HepG2 (cell line): Measurements from ENCODE around the gene CEACAM3. TPM values are rescaled to one million over a fixed set of nuclear protein-coding genes. Genes with fewer than 3 reads are reported as not detected.

Experiments
- BHLHE40 ChIP-seq: IDR thresholded peaks from 2 replicates; pipeline ENCODE4 v1.6.1; 2011; ENCODE audit warnings: low read length, improper control_type of control experiment
- CBFB ChIP-seq: sonication (generic); formaldehyde crosslinking; IDR thresholded peaks from 2 replicates; pipeline ENCODE4 v1.4.0; 2020; ENCODE audit warnings: missing genetic modification reagents
- ETV6 ChIP-seq: sonication (generic); formaldehyde crosslinking; conservative IDR thresholded peaks from 2 replicates; pipeline ENCODE4 v1.4.0; 2020; ENCODE audit warnings: missing genetic modification reagents
- HNRNPL ChIP-seq: fragments of 200-400 bp; formaldehyde crosslinking; IDR thresholded peaks from 2 replicates; pipeline ENCODE4 v1.6.1; 2017; ENCODE audit warnings: mild to moderate bottlenecking, low read depth, low read length
- NR2F1 ChIP-seq, 2 experiments: fragments of 450-650 bp in 1 of 2; formaldehyde crosslinking in 1 of 2; IDR thresholded peaks; 2 replicates each; pipeline versions ENCODE4 v1.5.0 to v1.6.1; 2016 to 2020; ENCODE audit warnings: mild to moderate bottlenecking in 1 of 2, missing compliant biosample characterization in 1 of 2, missing genetic modification reagents in 1 of 2, moderate library complexity in 1 of 2
- NR2F6 ChIP-seq, 2 experiments: IDR thresholded peaks; 2 replicates each; pipeline ENCODE4 v1.6.1; 2016; ENCODE audit warnings: antibody characterized with exemption in 1 of 2, mild to moderate bottlenecking in 1 of 2
- POGZ ChIP-seq: sonication (generic); formaldehyde crosslinking; IDR thresholded peaks from 2 replicates; pipeline ENCODE4 v1.4.0; 2020; ENCODE audit warnings: mild to moderate bottlenecking, missing genetic modification reagents
- STAG1 ChIP-seq: sonication (generic); formaldehyde crosslinking; IDR thresholded peaks from 2 replicates; pipeline ENCODE4 v1.4.0; 2020; ENCODE audit warnings: missing genetic modification reagents
- ZEB1 ChIP-seq: IDR thresholded peaks from 2 replicates; pipeline ENCODE4 v1.6.1; 2012; ENCODE audit warnings: mild to moderate bottlenecking, low read depth, inconsistent platforms; ENCODE audit not compliant: insufficient replicate concordance
- polyA plus RNA-seq, 8 experiments: library from polyadenylated mRNA; depleted of rRNA in 3 of 8; stranded (reverse) in 7 of 8; unstranded in 1 of 8; fragments of >200 nt; fragmentation: Illumina TruSeq in 4 of 8; extraction: Trizol in 4 of 8; gene quantifications; 2 replicates each; pipeline versions ENCODE4 v1.2.1 to v1.2.3, GENCODE V29; 2011 to 2016; ENCODE audit warnings: low read depth in 4 of 8, missing spikeins in 1 of 8, mixed read lengths in 1 of 8; ENCODE audit not compliant: insufficient read depth in 1 of 8
- total RNA-seq, 5 experiments: library from RNA; depleted of rRNA; stranded (reverse); fragments of >200 nt; fragmentation: Illumina TruSeq; extraction: Trizol; gene quantifications; 2 replicates each; pipeline ENCODE4 v1.2.3, GENCODE V29; 2016; ENCODE audit warnings: low read depth in 1 of 5
- TF ChIP-seq, protein P1 (sequence below): sonication (generic); formaldehyde crosslinking; IDR thresholded peaks from 2 replicates; pipeline ENCODE4 v1.9.0; 2022; ENCODE audit warnings: low read depth, missing genetic modification reagents
- TF ChIP-seq, protein P2 (sequence below): IDR thresholded peaks from 2 replicates; pipeline ENCODE4 v1.6.1; 2016; ENCODE audit warnings: mild to moderate bottlenecking, missing biosample characterization, missing genetic modification reagents
- TF ChIP-seq, protein P3 (sequence below): sonication (generic); formaldehyde crosslinking; IDR thresholded peaks from 2 replicates; pipeline ENCODE4 v1.4.0; 2020; ENCODE audit warnings: mild to moderate bottlenecking, missing genetic modification reagents
- TF ChIP-seq, protein P4 (sequence below): sonication (generic); formaldehyde crosslinking; IDR thresholded peaks from 2 replicates; pipeline ENCODE4 v1.5.0; 2020; ENCODE audit warnings: missing genetic modification reagents
- TF ChIP-seq, protein P5 (sequence below): IDR thresholded peaks from 2 replicates; pipeline ENCODE4 v1.6.1; 2012; ENCODE audit warnings: low read depth, low read length, improper control_type of control experiment
- TF ChIP-seq, protein P6 (sequence below): IDR thresholded peaks from 2 replicates; pipeline ENCODE4 v1.6.1; 2016

Gene CEACAM3
- total and polyA plus RNA-seq, 2 of the 13 experiments (the other 11 are each of a cell fraction or from before 2014, with no cell fraction given): not detected

DNA sequence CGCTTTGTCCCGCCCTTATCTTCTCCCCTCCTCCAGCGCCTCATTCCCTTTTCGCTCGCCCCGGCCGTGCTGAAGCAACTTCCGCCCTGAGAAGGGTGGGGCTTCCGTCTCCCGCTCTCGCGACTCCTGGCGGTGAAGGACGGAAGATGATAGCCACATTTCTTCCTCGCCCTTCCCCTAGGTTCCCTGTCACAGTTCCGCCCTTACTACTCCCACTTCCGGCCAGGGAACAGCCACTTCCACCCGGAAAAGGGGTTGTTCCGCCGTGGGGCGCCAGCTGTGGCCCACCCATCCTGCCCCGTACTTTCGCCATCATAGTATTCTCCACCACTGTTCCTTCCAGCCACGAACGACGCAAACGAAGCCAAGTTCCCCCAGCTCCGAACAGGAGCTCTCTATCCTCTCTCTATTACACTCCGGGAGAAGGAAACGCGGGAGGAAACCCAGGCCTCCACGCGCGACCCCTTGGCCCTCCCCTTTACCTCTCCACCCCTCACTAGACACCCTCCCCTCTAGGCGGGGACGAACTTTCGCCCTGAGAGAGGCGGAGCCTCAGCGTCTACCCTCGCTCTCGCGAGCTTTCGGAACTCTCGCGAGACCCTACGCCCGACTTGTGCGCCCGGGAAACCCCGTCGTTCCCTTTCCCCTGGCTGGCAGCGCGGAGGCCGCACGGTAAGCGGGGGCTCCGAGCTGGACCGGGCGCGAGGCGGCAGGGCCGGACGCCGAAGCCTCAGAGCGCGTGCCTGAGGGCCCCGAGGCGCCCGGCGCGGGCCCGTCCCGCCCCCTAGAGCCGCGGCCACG, 63.4 kb downstream of the CEACAM3 start, which contains the start of gene RPS19 (continued):
- TF ChIP-seq, protein P1, sequence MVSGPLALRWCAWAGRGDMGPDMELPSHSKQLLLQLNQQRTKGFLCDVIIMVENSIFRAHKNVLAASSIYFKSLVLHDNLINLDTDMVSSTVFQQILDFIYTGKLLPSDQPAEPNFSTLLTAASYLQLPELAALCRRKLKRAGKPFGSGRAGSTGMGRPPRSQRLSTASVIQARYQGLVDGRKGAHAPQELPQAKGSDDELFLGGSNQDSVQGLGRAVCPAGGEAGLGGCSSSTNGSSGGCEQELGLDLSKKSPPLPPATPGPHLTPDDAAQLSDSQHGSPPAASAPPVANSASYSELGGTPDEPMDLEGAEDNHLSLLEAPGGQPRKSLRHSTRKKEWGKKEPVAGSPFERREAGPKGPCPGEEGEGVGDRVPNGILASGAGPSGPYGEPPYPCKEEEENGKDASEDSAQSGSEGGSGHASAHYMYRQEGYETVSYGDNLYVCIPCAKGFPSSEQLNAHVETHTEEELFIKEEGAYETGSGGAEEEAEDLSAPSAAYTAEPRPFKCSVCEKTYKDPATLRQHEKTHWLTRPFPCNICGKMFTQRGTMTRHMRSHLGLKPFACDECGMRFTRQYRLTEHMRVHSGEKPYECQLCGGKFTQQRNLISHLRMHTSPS (CRISPR knock-in tag): no peak
- TF ChIP-seq NR2F6 (IDR thresholded peaks at IDR 0.05): peak; percentile 18; the same call in 1 of the 2 replicates
- TF ChIP-seq NR2F6 (CRISPR knock-in tag; IDR thresholded peaks at IDR 0.05): peak; percentile 37
- TF ChIP-seq, protein P2, sequence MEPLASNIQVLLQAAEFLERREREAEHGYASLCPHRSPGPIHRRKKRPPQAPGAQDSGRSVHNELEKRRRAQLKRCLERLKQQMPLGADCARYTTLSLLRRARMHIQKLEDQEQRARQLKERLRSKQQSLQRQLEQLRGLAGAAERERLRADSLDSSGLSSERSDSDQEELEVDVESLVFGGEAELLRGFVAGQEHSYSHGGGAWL: 0 out of 2 replicates have a peak, but pooled peaks have one; percentile 33
- TF ChIP-seq NR2F1 (CRISPR knock-in tag; IDR thresholded peaks at IDR 0.05): peak in 1 of 2 experiments; percentile 22; a peak in 1 of 4 replicates
- TF ChIP-seq, protein P3, sequence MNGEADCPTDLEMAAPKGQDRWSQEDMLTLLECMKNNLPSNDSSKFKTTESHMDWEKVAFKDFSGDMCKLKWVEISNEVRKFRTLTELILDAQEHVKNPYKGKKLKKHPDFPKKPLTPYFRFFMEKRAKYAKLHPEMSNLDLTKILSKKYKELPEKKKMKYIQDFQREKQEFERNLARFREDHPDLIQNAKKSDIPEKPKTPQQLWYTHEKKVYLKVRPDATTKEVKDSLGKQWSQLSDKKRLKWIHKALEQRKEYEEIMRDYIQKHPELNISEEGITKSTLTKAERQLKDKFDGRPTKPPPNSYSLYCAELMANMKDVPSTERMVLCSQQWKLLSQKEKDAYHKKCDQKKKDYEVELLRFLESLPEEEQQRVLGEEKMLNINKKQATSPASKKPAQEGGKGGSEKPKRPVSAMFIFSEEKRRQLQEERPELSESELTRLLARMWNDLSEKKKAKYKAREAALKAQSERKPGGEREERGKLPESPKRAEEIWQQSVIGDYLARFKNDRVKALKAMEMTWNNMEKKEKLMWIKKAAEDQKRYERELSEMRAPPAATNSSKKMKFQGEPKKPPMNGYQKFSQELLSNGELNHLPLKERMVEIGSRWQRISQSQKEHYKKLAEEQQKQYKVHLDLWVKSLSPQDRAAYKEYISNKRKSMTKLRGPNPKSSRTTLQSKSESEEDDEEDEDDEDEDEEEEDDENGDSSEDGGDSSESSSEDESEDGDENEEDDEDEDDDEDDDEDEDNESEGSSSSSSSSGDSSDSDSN (CRISPR knock-in tag): peak; percentile 53
- TF ChIP-seq CBFB (CRISPR knock-in tag): peak; percentile 70; the same call in 1 of the 2 replicates
- TF ChIP-seq, protein P4, sequence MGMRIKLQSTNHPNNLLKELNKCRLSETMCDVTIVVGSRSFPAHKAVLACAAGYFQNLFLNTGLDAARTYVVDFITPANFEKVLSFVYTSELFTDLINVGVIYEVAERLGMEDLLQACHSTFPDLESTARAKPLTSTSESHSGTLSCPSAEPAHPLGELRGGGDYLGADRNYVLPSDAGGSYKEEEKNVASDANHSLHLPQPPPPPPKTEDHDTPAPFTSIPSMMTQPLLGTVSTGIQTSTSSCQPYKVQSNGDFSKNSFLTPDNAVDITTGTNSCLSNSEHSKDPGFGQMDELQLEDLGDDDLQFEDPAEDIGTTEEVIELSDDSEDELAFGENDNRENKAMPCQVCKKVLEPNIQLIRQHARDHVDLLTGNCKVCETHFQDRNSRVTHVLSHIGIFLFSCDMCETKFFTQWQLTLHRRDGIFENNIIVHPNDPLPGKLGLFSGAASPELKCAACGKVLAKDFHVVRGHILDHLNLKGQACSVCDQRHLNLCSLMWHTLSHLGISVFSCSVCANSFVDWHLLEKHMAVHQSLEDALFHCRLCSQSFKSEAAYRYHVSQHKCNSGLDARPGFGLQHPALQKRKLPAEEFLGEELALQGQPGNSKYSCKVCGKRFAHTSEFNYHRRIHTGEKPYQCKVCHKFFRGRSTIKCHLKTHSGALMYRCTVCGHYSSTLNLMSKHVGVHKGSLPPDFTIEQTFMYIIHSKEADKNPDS (CRISPR knock-in tag): no peak
- no peak for TF ChIP-seq BHLHE40
- TF ChIP-seq ZEB1: no peak
- TF ChIP-seq, protein P5, sequence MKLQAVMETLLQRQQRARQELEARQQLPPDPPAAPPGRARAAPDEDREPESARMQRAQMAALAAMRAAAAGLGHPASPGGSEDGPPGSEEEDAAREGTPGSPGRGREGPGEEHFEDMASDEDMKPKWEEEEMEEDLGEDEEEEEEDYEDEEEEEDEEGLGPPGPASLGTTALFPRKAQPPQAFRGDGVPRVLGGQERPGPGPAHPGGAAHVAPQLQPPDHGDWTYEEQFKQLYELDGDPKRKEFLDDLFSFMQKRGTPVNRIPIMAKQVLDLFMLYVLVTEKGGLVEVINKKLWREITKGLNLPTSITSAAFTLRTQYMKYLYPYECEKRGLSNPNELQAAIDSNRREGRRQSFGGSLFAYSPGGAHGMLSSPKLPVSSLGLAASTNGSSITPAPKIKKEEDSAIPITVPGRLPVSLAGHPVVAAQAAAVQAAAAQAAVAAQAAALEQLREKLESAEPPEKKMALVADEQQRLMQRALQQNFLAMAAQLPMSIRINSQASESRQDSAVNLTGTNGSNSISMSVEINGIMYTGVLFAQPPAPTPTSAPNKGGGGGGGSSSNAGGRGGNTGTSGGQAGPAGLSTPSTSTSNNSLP: peak; percentile 41; the same call in 1 of the 2 replicates
- TF ChIP-seq STAG1 (CRISPR knock-in tag): no peak
- no peak for TF ChIP-seq HNRNPL
- TF ChIP-seq, protein P6, sequence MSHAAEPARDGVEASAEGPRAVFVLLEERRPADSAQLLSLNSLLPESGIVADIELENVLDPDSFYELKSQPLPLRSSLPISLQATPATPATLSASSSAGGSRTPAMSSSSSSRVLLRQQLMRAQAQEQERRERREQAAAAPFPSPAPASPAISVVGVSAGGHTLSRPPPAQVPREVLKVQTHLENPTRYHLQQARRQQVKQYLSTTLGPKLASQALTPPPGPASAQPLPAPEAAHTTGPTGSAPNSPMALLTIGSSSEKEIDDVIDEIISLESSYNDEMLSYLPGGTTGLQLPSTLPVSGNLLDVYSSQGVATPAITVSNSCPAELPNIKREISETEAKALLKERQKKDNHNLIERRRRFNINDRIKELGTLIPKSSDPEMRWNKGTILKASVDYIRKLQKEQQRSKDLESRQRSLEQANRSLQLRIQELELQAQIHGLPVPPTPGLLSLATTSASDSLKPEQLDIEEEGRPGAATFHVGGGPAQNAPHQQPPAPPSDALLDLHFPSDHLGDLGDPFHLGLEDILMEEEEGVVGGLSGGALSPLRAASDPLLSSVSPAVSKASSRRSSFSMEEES (CRISPR knock-in tag): no peak; the same call in 1 of the 2 replicates
- TF ChIP-seq POGZ: peak; percentile 69
- peak; percentile 100 for TF ChIP-seq ETV6 (CRISPR knock-in tag)
